GM18517 (cell line): ENCODE results near the gene LRIF1.

ENCODE experiments used
- ATAC-seq: cut with Tn5 transposase; IDR thresholded peaks from one replicate; pipeline ENCODE4 v1.9.1; 2021; ENCODE audit warnings: mild to moderate bottlenecking, moderate library complexity; ENCODE audit not compliant: unreplicated experiment

LRIF1 gene

GRCh38 chr1:110897681-110898080, 66.0 kb downstream of the LRIF1 start:
- no peak for ATAC-seq
